A549 (cell line): ENCODE measurements around the gene LGR4.

Source experiments
- BCL3 ChIP-seq: fragments of >200 bp; sonication (Bioruptor Twin); formaldehyde crosslinking; IDR thresholded peaks from 3 replicates; pipeline ENCODE4 v1.6.1; 2016
- CEBPB ChIP-seq, 2 experiments: fragments of >200 bp in 1 of 2; sonication (Bioruptor Twin) in 1 of 2; formaldehyde crosslinking in 1 of 2; IDR thresholded peaks; 2 replicates each; pipeline ENCODE4 v1.6.1; 2012 to 2016
- CTCF ChIP-seq: fragments of >200 bp; sonication (Bioruptor Twin); formaldehyde crosslinking; IDR thresholded peaks from 3 replicates; pipeline ENCODE4 v1.5.1; 2016
- EP300 ChIP-seq, 2 experiments: fragments of >200 bp; sonication (Bioruptor Twin); formaldehyde crosslinking; IDR thresholded peaks; 2 replicates in 1 of 2; 3 replicates in 1 of 2; pipeline ENCODE4 v1.6.1; 2016 to 2017
- GATA3 ChIP-seq: IDR thresholded peaks from 2 replicates; pipeline ENCODE4 v1.6.1; 2012; ENCODE audit warnings: borderline replicate concordance
- MAFK ChIP-seq: fragments of 450-650 bp; IDR thresholded peaks from 2 replicates; pipeline ENCODE4 v1.6.1; 2014; ENCODE audit not compliant: partially characterized antibody
- NR3C1 ChIP-seq: fragments of >200 bp; sonication (Bioruptor Twin); formaldehyde crosslinking; IDR thresholded peaks from 3 replicates; pipeline ENCODE4 v1.6.1; 2017
- POLR2A ChIP-seq: IDR thresholded peaks from 2 replicates; pipeline ENCODE4 v1.6.1; 2012; ENCODE audit warnings: mild to moderate bottlenecking, low read length
- SMC3 ChIP-seq: fragments of >200 bp; sonication (Bioruptor Twin); formaldehyde crosslinking; IDR thresholded peaks from 3 replicates; pipeline ENCODE4 v1.6.1; 2018; ENCODE audit warnings: inconsistent platforms
- ZC3H11A ChIP-seq: fragments of 450-650 bp; IDR thresholded peaks from 2 replicates; pipeline ENCODE4 v1.6.1; 2014; ENCODE audit warnings: antibody characterized with exemption, mild to moderate bottlenecking
- TF ChIP-seq, protein P1 (sequence below): fragments of 450-650 bp; IDR thresholded peaks from 2 replicates; pipeline ENCODE4 v1.6.1; 2014; ENCODE audit warnings: antibody characterized with exemption
- TF ChIP-seq, protein P2 (sequence below): IDR thresholded peaks from 2 replicates; pipeline ENCODE4 v1.6.1; 2012
- TF ChIP-seq, protein P3 (sequence below): fragments of 200-600 bp; sonication (generic); IDR thresholded peaks from 2 replicates; pipeline ENCODE4 v1.6.1; 2016; ENCODE audit warnings: antibody characterized with exemption, mild to moderate bottlenecking, moderate library complexity

DNA sequence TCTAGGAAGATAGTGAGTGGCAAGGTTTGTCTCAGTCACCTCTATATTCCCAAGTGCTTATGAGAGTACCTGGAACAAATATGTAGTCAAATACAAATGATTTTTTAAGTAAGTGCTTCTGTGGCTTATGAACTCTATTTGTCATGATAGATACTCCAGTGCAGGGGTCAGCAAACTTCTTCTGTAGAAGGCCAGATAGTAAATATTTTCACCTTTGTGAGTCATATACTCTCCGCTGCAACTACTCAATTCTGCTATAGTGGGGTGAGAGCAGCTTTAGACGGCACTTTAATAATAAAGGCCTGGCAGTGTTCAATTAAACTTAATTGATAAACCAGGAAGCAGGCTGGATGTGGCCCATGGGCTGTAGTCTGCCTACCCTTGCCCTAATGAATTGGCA lies 97.2 kb downstream of the LGR4 start:
- TF ChIP-seq, protein P1, sequence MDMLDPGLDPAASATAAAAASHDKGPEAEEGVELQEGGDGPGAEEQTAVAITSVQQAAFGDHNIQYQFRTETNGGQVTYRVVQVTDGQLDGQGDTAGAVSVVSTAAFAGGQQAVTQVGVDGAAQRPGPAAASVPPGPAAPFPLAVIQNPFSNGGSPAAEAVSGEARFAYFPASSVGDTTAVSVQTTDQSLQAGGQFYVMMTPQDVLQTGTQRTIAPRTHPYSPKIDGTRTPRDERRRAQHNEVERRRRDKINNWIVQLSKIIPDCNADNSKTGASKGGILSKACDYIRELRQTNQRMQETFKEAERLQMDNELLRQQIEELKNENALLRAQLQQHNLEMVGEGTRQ, result no peak
- TF ChIP-seq BCL3 (no peak), CTCF (no peak), POLR2A (no peak), EP300 (IDR thresholded peaks at IDR 0.05) (no peak), NR3C1 (no peak), MAFK (no peak), ZC3H11A (no peak), SMC3 (no peak), CEBPB (IDR thresholded peaks at IDR 0.05) (no peak), GATA3 (no peak)
- TF ChIP-seq, protein P2, sequence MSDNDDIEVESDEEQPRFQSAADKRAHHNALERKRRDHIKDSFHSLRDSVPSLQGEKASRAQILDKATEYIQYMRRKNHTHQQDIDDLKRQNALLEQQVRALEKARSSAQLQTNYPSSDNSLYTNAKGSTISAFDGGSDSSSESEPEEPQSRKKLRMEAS, result no peak
- TF ChIP-seq, protein P3, sequence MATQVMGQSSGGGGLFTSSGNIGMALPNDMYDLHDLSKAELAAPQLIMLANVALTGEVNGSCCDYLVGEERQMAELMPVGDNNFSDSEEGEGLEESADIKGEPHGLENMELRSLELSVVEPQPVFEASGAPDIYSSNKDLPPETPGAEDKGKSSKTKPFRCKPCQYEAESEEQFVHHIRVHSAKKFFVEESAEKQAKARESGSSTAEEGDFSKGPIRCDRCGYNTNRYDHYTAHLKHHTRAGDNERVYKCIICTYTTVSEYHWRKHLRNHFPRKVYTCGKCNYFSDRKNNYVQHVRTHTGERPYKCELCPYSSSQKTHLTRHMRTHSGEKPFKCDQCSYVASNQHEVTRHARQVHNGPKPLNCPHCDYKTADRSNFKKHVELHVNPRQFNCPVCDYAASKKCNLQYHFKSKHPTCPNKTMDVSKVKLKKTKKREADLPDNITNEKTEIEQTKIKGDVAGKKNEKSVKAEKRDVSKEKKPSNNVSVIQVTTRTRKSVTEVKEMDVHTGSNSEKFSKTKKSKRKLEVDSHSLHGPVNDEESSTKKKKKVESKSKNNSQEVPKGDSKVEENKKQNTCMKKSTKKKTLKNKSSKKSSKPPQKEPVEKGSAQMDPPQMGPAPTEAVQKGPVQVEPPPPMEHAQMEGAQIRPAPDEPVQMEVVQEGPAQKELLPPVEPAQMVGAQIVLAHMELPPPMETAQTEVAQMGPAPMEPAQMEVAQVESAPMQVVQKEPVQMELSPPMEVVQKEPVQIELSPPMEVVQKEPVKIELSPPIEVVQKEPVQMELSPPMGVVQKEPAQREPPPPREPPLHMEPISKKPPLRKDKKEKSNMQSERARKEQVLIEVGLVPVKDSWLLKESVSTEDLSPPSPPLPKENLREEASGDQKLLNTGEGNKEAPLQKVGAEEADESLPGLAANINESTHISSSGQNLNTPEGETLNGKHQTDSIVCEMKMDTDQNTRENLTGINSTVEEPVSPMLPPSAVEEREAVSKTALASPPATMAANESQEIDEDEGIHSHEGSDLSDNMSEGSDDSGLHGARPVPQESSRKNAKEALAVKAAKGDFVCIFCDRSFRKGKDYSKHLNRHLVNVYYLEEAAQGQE, result no peak
